HepG2 (cell line): ENCODE measurements around the gene STX10. TPM values are rescaled to one million over a fixed set of nuclear protein-coding genes. Genes with fewer than 3 reads are reported as not detected.
A peak's percentile ranks its signal among the peaks of the same experiment; 100 is the strongest.

Experiments
- ARHGAP35 ChIP-seq: sonication (generic); formaldehyde crosslinking; IDR thresholded peaks from 2 replicates; pipeline ENCODE4 v1.9.0; 2022; ENCODE audit warnings: mild to moderate bottlenecking, inconsistent platforms, moderate library complexity, missing genetic modification reagents, borderline replicate concordance
- DPF2 ChIP-seq: sonication (generic); formaldehyde crosslinking; IDR thresholded peaks from 2 replicates; pipeline ENCODE4 v1.4.0; 2020; ENCODE audit warnings: mild to moderate bottlenecking, low read depth, missing genetic modification reagents, borderline replicate concordance
- ELF1 ChIP-seq: sonication (generic); formaldehyde crosslinking; IDR thresholded peaks from 2 replicates; pipeline ENCODE4 v1.4.0; 2020; ENCODE audit warnings: missing genetic modification reagents
- FOXO4 ChIP-seq: sonication (generic); formaldehyde crosslinking; conservative IDR thresholded peaks from 2 replicates; pipeline ENCODE4 v1.8.1; 2023; ENCODE audit warnings: missing genetic modification reagents
- HIVEP1 ChIP-seq: sonication (generic); formaldehyde crosslinking; IDR thresholded peaks from 2 replicates; pipeline ENCODE4 v1.4.0; 2020; ENCODE audit warnings: mild to moderate bottlenecking, missing genetic modification reagents
- JDP2 ChIP-seq: sonication (generic); formaldehyde crosslinking; IDR thresholded peaks from 2 replicates; pipeline ENCODE4 v1.8.1; 2022; ENCODE audit warnings: missing genetic modification reagents, borderline replicate concordance
- NFYC ChIP-seq: IDR thresholded peaks from 2 replicates; pipeline ENCODE4 v1.6.1; 2016; ENCODE audit warnings: missing genetic modification reagents, missing compliant biosample characterization
- RFX1 ChIP-seq: fragments of 450-650 bp; IDR thresholded peaks from 2 replicates; pipeline ENCODE4 v1.6.1; 2017
- SMC3 ChIP-seq: IDR thresholded peaks from 2 replicates; pipeline ENCODE4 v1.6.1; 2011; ENCODE audit warnings: low read length, improper control_type of control experiment
- SP140L ChIP-seq: sonication (generic); formaldehyde crosslinking; IDR thresholded peaks from 2 replicates; pipeline ENCODE4 v1.4.0; 2020; ENCODE audit warnings: missing genetic modification reagents, borderline replicate concordance
- TOE1 ChIP-seq: sonication (generic); formaldehyde crosslinking; IDR thresholded peaks from 2 replicates; pipeline ENCODE4 v1.4.0; 2020; ENCODE audit warnings: mild to moderate bottlenecking, missing genetic modification reagents
- UBTF ChIP-seq: sonication (generic); formaldehyde crosslinking; IDR thresholded peaks from 2 replicates; pipeline ENCODE4 v1.4.0; 2020; ENCODE audit warnings: mild to moderate bottlenecking, missing genetic modification reagents
- ZBTB49 ChIP-seq: sonication (generic); formaldehyde crosslinking; IDR thresholded peaks from 2 replicates; pipeline ENCODE4 v1.4.0; 2020; ENCODE audit warnings: missing genetic modification reagents, borderline replicate concordance
- ZNF33A ChIP-seq: sonication (generic); formaldehyde crosslinking; IDR thresholded peaks from 2 replicates; pipeline ENCODE4 v1.5.1; 2020; ENCODE audit warnings: missing genetic modification reagents, mild to moderate bottlenecking, moderate library complexity, borderline replicate concordance
- ZNF646 ChIP-seq: sonication (generic); formaldehyde crosslinking; IDR thresholded peaks from 2 replicates; pipeline ENCODE4 v1.9.0; 2021; ENCODE audit warnings: mild to moderate bottlenecking, missing genetic modification reagents
- ZSCAN31 ChIP-seq: sonication (generic); formaldehyde crosslinking; IDR thresholded peaks from 2 replicates; pipeline ENCODE4 v1.5.0; 2020; ENCODE audit warnings: low read depth, mild to moderate bottlenecking, missing genetic modification reagents
- polyA plus RNA-seq, 8 experiments: library from polyadenylated mRNA; depleted of rRNA in 3 of 8; stranded (reverse) in 7 of 8; unstranded in 1 of 8; fragments of >200 nt; fragmentation: Illumina TruSeq in 4 of 8; extraction: Trizol in 4 of 8; gene quantifications; 2 replicates each; pipeline versions ENCODE4 v1.2.1 to v1.2.3, GENCODE V29; 2011 to 2016; ENCODE audit warnings: low read depth in 4 of 8, missing spikeins in 1 of 8, mixed read lengths in 1 of 8; ENCODE audit not compliant: insufficient read depth in 1 of 8
- total RNA-seq, 5 experiments: library from RNA; depleted of rRNA; stranded (reverse); fragments of >200 nt; fragmentation: Illumina TruSeq; extraction: Trizol; gene quantifications; 2 replicates each; pipeline ENCODE4 v1.2.3, GENCODE V29; 2016; ENCODE audit warnings: low read depth in 1 of 5

STX10 gene
- total and polyA plus RNA-seq, 2 of the 13 experiments (the other 11 are each of a cell fraction or from before 2014, with no cell fraction given) = 47.9 to 66.4 TPM

GRCh38 chr19:13095934-13096927 lies 53.9 kb downstream of the STX10 start (continued):
- TF ChIP-seq TOE1 (CRISPR knock-in tag) = no peak
- no peak for TF ChIP-seq JDP2 (CRISPR knock-in tag)
- no peak for TF ChIP-seq DPF2 (CRISPR knock-in tag)
- TF ChIP-seq FOXO4 = no peak
- no peak for TF ChIP-seq NFYC (CRISPR knock-in tag)
- TF ChIP-seq SMC3 = no peak; the same call in 1 of the 2 replicates
- TF ChIP-seq ZSCAN31 (CRISPR knock-in tag) = no peak
- TF ChIP-seq ARHGAP35 (CRISPR knock-in tag) = no peak
- no peak for TF ChIP-seq ZNF33A (CRISPR knock-in tag)
- TF ChIP-seq ELF1 = no peak
- no peak for TF ChIP-seq ZBTB49 (CRISPR knock-in tag)
- no peak for TF ChIP-seq RFX1
- peak; percentile 29; the same call in 1 of the 2 replicates for TF ChIP-seq UBTF (CRISPR knock-in tag)
- no peak for TF ChIP-seq SP140L (CRISPR knock-in tag)
- no peak for TF ChIP-seq ZNF646 (CRISPR knock-in tag)
- TF ChIP-seq HIVEP1 (CRISPR knock-in tag) = no peak
